Brain pericyte (primary cell): ENCODE measurements around the gene CRKL.
"Not testable (repeated sequence)": the region's sequence is repeated elsewhere in the genome, so short reads cannot be mapped to it uniquely, and the experiment has no call there.

Experiments used
- DNase-seq: peaks from one replicate; pipeline ENCODE4 v3.0.0-alpha.2; 2012; ENCODE audit warnings: low read depth, low spot score

Gene CRKL, protein sequence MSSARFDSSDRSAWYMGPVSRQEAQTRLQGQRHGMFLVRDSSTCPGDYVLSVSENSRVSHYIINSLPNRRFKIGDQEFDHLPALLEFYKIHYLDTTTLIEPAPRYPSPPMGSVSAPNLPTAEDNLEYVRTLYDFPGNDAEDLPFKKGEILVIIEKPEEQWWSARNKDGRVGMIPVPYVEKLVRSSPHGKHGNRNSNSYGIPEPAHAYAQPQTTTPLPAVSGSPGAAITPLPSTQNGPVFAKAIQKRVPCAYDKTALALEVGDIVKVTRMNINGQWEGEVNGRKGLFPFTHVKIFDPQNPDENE

DNA sequence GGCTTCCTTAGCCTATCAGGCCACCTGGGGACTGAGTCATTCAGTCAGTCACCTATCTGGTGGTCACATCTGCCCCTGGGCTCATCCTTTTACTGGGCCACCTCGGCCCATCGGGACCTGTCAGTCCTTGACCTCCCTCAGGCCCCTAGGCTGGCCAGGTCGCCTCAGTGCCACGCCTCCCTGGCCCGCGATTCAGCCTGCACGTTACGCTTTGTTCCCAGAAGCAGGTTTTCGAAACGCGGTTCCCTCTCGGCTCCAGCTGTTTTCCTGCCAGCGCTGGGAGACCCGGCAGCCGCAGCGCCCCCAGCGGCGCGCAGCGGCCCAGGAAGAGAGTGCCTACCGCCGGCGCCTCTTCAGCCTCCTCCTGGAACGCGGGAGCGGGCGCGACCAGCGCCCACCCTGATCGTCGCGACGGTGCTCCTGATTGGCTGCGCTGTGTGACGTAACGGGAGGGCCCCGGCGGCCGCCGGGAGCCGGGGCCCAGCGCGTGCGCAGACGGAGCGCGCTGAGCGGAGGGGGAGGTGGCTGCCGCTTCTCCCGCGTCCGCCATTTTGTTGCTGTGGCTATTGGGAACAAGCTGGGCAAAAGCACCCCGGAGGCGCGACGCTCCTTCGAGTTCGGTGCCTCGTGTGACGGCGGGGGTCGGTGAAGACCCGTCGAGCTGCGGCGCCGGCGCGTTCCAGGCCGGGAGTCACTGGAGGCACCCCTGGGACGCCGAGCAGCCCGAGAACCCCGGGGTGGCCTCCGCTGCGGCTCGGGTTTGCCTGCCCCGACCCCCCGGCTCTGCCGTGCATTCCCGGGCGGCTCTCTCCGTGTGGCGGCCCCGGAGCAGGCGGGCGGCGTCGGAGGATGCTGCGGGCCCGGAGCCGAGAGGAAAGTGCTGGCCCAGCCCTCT is at the start of gene CRKL:
TSS of gene CRKL (plus strand) at position 492 of the 895 bp plus-strand sequence. CDS start 528 bp downstream, outside the sequence.
- DNase-seq = peak; percentile 93

DNA sequence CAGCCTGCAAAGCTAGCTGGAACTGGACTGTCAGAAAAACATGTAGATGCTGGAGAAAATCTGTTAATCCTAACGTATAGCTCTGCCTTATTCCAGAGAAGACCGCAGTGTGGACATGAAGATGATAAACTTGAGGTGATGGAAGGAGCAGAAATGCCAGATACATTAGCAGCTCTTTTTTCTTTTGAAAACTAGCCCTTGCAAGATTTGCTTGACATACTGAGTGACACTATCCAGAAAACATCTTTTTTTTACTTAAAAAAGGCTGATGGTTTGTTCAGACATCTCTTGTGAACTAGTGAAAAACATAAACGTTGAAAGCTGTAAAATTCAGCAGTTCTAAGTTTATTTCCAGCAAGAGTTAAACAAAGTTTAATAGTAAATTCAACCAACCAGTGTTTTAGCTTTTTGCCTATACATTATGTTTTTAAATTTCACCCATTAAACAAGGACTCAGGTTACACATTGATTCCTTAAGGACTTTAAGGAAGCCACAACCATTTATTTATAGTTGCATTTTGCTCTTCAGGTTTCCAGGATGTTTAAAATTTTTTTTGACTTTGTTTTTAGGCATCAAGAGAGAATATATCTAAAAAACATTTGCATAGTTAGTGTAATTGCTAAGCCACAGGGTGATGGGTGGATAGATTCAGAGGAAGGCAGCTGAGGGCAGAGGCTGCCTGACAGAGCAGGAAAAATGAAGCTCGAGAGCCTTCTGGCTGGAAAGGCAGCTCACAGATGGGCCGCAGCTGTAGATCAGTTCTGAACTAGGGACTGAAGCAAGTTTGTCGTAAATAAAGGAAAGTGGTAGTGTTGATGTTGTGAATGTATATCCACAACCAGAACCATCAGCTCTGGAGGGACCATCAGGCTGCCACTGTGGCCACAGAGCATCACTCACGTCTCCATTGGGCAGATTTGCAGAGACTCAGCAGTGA is 48.9 kb upstream of the CRKL start:
- DNase-seq = no peak

DNA sequence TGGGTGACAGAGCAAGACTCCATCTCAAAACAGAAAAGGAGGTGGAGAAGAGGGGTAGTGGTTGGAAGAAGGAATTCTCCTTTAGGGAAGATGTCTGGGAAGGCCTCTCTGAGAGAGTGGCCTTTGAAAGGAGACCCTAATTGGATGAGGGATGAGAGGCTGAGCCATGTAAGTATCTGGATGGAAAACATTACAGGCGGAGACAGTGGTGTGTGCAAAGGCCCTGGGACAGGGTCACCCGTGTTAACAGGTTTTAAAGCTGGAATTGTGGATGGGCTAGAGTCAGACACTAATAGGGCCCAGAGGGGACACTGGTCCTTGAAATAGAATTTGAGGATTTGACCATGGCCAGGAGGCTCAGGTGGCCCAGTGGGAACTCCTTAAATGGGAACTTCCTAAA is 48.0 kb upstream of the CRKL start:
- no peak for DNase-seq

DNA sequence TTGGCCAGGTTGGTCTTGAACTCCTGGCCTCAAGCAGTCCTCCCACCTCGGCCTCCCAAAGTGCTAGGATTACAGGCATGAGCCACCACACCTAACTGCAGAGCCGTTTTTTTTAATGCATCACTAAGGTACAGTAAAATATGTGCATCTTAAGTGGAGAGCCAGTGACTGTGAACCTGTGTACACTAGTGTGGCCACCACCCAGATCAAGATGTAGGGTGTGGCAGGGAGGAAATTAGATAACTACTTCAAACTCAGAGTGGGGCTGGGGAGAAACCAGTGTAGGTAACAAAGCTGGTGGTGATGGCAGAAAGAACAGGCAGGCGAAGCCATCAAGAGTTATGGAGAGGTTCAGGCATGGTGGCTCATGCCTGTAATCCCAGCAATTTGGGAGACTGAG is 44.0 kb upstream of the CRKL start:
- no peak for DNase-seq

- no peak for DNase-seq
Observed at GRCh38 chr22:20875296-20875695, 41.9 kb upstream of the CRKL start.

GRCh38 chr22:20877715-20878114 is 39.5 kb upstream of the CRKL start:
- DNase-seq = no peak

GRCh38 chr22:20881231-20881630 is 36.0 kb upstream of the CRKL start:
- DNase-seq = no peak

DNA sequence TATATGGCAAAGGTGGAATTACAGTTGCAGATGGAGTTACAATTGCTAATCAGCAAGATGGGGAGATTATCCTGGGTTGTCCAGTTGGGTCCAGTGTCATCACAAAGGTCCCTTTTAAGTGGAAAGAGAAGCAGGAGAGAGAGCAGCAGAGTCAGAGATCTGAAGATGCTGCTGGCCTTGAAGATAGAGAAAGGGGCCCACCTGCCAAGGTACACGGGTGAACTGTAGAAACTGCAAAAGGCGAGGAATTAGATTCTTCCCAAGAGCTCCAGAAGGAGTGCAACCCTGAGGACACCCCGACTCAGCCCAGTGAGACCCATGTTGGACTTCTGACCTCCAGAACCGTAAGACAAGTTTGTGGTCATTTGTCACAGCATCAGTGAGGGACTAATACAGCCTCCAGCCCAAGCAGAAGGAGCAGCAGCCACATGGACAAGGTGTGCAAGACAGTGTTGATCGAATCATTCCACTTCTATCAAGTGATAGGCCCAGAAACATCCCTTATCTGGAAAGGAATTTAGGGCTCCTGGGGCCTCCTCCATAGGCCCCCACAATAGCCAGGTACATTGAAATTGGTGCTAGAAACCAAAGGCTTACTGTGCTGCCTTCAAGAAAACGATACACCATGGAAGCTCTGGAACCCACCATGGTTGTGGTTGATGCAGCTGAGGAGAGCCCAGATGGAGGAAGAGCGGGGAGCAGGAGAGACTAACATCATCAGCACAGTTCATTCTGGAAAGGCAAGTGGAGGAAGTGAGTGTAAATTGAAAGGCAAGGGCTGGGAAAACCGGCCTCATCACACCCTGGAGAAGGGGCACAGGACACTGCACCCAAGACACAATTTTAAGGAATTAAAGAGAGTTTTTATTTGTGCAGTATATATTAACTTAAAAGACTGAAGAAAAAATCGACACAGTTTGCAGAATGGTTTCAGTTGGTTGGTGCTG is 35.1 kb upstream of the CRKL start:
- DNase-seq = no peak

GRCh38 chr22:20882855-20883254 is 34.4 kb upstream of the CRKL start:
- DNase-seq = no peak

DNA sequence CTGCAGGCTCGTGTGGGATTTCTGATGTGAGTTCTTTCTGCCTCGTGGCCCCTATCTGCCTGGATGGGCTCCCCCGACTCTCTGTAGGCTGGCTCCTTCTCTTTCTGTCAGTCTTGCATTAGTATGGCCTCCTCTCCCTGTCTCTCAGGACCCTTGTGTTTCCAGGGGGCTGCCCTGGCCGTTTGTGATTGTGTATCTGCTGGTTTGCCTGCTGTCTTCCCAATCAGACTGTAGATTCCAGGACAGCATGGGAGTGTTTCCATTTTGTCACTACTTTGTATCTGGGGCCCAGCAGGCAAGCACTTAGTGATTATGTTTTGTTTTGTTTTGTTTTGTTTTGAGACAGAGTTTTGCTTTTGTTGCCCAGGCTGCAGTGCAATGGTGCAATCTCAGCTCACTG is 32.8 kb upstream of the CRKL start:
- DNase-seq = no peak

DNA sequence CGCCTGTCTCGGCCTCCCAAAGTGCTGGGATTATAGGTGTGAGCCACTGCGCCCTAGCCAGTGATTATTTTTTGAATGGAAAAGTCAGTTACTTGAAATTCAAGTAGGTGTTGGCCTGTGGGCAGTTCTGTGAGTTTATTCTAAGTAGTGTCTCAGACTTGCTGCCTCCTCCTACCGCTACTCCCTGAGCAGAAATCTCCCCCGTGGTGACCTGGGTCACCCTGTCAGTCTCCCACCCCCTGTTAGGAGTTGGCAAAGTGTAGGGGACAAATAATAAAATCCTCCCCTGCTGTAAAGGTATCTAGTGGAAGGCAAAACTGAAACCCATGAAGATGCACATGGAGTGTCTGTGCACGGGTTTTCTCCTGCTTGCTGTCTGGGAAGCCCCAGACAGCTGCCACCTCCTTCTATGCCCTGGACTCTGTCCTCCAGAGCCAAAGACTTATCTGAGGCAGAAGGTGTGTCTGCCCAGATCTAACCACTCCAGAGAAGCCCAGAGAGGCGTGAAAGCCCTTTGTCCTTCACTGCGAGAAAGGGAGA is 32.1 kb upstream of the CRKL start:
- DNase-seq = no peak

DNA sequence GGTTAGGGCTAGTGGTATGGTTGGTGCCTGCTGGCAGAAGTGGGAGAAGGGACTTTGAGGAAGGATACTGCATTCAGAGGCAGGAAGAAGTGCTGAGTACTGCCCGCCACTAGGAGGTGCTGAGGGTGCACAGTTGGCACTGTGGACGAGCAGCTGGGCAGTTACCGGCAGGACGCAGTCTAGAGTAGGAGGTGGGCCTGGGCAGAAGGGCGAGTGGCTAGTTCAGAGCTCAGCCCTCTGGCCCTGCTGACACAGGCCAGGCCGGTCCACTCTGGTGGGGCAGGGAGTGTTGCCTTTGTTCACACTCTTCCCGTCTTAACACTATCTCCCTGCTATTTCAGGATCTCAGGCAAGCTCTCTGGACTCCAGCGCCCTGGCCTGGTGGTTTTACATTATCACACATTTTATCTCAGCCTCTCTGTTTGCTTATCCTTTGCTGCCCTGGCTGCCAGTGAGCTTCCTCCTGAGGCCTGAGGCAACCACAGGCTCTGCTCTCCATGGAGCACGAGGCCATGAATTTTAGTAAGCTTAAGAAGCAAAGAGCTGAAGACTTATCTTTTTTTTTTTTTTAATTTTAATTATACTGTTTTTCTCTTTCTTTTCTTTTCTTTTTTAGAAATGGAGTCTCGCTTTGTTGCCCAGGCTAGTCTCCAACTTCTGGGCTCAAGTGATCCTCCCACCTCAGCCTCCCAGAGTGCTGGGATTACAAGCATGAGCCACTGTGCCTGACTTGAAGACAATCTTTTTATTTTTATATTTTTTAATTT is 31.5 kb upstream of the CRKL start:
- DNase-seq = peak; percentile 57

- DNase-seq = no peak
Observed at GRCh38 chr22:20887375-20887774, 29.8 kb upstream of the CRKL start.

DNA sequence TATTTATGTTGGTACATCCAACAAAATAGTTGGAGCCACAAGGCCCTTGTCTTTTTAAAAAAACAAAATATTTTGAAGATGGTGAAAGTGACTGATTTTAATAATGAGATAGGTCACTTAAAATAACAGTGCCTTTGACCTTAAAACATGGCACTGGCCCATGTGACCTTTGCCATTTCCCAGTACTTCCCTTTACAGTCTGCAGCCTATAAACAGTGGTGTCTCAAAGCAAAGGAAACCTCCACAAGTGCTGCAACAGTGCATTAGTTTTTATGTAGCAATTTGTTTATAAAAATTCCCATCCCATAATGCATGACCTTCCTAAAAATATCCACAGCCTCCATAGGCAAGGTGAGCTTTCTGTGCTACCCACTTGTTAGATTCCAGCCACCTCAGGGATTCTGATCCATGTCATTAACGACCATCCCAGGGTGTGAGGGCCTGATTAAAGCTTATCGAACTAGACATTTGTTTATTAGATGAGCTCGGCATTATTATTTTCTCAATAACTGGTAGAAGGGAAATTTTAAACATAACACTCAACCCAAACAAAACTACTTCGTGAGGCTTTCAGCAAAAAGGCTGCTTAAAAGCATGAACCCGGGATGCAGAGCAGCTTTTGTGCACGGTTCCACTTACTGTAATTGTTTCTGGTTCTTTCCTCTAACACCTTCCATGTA is 28.0 kb upstream of the CRKL start:
- DNase-seq = no peak

DNA sequence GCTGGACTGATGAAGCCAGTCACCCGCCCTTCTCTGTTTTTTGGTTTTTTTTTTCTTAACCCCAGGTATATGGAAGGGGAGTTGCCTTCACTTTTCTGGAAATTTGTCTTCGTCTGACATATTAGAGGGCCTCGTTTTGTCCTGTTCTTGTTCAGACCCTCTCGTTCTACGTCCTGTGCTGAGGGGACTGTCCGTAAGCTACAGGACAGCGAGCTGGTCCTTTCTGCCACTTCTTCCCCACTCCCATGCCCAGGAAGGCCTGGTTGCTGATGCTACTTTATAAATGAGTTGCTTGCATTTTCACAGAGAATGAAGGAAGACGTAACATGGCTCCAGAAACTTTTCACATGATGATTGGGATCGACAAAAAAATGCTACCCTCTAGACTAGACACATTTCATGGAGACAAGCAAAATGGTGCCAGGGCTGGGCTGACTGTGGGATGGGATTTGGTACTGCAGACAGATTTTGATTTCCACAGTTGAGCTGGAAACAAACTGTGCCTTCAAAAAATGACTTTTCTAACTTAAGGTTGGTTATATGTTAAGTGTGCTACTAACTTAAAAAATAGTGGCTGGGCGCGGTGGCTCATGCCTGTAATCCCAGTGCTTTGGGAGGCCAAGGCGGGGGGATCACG is 27.2 kb upstream of the CRKL start:
- DNase-seq = no peak

GRCh38 chr22:20890975-20891374 is 26.2 kb upstream of the CRKL start:
- no peak for DNase-seq

- not testable (repeated sequence) for DNase-seq
Observed at GRCh38 chr22:20897737-20898136, 19.5 kb upstream of the CRKL start.

DNA sequence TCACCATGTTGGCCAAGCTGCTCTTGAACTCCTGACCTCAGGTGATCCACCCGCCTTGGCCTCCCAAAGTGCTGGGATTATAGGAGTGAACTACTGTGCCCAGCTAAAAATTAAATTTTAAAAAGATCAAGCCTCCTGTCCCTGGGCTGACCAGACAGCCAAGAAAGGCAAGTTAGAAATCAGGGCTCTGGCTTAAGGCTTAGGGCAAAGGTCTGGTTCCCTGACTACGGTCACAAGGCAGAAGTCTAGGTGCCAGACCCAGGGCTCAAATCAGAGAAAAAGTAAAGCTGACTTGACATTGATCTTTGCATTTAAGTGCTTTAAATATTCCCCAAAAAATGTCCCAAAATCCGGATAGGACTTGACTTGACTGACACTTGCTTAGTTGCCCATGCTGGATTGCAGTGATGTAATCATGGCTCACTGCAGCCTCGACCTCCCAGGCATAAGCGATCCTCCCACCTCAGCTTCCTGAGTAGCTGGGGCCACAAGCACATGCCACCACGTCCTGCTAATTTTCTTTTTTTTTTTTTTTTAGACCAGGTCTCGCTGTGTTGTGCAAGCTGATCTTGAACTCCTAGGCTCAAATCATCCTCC is 17.3 kb upstream of the CRKL start:
- no peak for DNase-seq
